GM10266 (cell line): ENCODE measurements around the gene ADA.

Source experiments
- DNase-seq: peaks from one replicate; pipeline ENCODE4 v3.0.0; 2012; ENCODE audit errors: extremely low spot score
- TF ChIP-seq, protein P1 (sequence below): IDR thresholded peaks from 2 replicates; pipeline ENCODE4 v1.5.1; 2012; ENCODE audit warnings: mild to moderate bottlenecking, low read depth; ENCODE audit not compliant: control insufficient read depth, insufficient read depth; ENCODE audit errors: missing control alignments

Gene ADA

DNA sequence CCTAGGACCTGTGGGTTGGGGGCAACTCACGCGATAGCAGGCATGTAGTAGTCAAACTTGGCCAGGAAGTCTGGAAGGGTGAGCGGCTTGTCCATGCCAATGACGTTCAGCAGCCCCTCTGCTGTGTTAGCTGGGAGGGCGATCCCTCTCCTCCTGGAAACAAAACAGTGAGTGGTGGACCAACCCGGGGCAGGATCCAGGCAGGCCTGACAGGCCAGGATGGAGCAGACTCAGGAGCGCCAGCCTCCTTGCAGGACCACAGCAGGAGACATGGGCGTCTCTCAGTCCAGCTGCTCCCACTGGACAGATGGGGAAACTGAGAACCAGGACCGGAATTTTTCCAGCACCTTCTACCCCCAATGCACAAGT lies 22.5 kb downstream of the ADA start:
- DNase-seq: no peak
- TF ChIP-seq, protein P1, sequence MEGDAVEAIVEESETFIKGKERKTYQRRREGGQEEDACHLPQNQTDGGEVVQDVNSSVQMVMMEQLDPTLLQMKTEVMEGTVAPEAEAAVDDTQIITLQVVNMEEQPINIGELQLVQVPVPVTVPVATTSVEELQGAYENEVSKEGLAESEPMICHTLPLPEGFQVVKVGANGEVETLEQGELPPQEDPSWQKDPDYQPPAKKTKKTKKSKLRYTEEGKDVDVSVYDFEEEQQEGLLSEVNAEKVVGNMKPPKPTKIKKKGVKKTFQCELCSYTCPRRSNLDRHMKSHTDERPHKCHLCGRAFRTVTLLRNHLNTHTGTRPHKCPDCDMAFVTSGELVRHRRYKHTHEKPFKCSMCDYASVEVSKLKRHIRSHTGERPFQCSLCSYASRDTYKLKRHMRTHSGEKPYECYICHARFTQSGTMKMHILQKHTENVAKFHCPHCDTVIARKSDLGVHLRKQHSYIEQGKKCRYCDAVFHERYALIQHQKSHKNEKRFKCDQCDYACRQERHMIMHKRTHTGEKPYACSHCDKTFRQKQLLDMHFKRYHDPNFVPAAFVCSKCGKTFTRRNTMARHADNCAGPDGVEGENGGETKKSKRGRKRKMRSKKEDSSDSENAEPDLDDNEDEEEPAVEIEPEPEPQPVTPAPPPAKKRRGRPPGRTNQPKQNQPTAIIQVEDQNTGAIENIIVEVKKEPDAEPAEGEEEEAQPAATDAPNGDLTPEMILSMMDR: no peak

DNA sequence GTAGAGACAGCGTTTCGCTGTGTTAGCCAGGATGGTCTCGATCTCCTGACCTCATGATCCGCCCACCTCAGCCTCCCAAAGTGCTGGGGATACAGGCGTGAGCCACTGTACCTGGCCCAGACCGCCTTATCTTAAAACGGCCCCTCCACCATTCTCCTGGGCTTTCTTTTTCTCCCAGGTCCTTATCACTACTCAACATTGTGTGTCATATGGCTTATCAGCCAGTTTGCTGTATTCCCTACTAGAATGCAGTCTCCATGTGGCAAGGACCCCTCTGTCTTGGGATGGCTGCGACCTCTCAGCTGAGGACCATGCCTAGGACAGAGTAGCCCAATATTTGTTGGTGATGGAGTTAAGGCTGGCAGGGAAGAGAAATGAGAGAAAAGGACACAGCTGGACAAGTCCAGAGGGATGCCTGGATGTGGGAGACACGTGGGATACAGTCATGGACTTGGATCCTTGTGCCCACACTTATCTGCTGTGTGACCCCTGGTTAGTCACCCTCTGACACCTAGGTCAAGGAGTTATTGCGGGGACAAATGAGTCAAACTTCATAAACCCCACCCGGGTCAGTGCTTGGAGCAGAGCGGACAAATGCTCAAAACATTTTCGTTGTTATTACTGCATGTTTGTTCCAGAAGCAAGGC lies 24.0 kb downstream of the ADA start:
- TF ChIP-seq, protein P1: no peak
- no peak for DNase-seq

- TF ChIP-seq, protein P1: no peak
- DNase-seq: no peak
These were observed 25.2 kb downstream of the ADA start for GRCh38 chr20:44626278-44626677.

GRCh38 chr20:44625361-44625760 lies 26.1 kb downstream of the ADA start:
- TF ChIP-seq, protein P1: no peak

DNA sequence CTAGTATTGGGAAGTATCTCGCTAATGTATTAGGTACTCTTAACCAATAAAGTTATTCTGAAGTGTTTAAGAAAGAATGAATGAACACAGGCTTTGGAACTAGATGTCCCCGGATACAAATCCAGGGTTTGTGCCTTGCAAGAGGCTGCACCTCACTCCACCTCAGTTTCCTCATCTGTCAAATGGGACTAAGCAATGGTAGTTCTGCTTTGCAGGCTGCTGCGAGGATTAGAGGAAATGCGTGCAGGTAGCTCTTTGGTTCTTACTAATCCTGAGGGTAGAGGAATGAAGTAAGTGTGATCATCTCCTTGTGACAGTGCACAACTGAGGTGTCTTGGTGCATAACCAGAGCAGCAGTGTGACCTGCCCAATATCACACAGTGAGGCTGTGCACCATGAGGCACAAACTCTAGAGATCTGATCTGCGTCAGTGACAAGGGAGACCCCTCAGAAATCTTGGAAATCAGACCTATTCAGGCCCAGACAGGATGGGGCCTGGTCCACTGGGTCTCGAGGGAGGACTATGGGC lies 26.7 kb downstream of the ADA start:
- TF ChIP-seq, protein P1: no peak
- no peak for DNase-seq

More at GRCh38 chr20:44625361-44625760, 26.1 kb downstream of the ADA start:
- no peak for DNase-seq

DNA sequence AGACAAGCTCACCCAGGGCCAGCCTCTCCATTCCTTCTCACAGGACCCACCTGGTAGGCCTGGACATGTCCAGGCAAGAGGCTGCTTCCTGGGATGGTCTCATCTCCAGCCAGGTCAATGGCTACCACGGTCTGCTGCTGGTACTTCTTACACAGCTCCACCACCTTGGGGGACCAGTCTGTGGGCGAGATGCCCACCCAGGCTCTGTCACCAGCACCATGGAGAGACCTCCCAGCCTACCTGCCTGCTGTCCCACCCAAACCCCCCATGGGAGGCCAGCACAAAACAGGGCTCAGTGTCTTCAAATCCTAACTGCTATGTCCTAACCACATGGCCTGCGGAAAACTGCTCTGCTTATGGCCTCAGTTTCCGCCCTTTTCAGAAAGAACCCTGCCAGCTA lies 27.3 kb downstream of the ADA start:
- no peak for DNase-seq
- TF ChIP-seq, protein P1: no peak

DNA sequence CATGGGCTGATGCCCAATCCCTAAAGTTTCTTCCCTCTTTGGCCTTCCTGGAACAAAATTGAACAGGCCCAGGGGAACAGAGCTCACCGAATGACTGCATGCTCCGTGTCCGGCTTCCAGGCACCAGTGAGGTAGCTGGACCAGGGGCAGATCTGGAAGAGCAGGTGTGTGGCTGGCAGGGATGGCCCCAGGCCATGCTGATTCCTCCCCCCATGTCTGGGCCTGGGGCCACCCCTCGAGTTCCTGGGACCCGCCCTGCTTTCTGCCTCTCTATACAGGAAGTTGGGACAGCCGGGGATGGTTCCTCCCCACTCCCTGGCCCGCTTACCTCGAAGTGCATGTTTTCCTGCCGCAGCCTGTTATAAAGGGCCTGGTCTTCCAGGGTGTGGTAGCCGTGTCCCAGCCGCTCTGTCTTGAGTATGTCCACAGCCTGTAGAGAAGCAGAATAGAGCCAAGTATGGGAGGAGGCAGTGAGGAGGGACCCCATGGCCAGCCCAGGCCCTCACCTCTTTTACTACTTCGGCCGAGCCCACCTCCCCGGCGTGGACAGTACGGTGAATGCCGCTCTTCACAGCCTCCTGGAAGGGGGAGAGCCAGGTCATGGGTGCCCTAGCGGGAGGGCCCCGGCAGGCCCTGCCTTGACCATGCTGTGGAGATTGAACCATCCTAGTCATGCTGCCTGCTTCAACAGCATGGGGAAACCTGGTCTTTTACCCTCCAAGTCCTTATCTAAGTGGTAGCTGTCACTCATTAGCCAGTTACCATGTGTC lies 28.8 kb downstream of the ADA start:
- DNase-seq: no peak
- TF ChIP-seq, protein P1: no peak
